Measurements from ENCODE around the gene NR6A1. TPM values are rescaled to one million over a fixed set of nuclear protein-coding genes. Genes with fewer than 3 reads are reported as not detected.

The NR6A1 gene
- total RNA-seq, 4 donors from 2014 or later = 1.7 to 8.4 (median 5.5) TPM

- Histone ChIP-seq H3K27ac (no peak overlapping the region), H3K9me3 (no peaks in the 10 kb centered on the region), H3K36me3 (no peaks in the 10 kb centered on the region), H3K4me3 (no peak overlapping the region), H3K4me1 (peaks cover 0 to 18% (median 3%) of the 10 kb centered on the region in 4 donors), H3K27me3 (no peaks in the 10 kb centered on the region)
- TF ChIP-seq CTCF (IDR thresholded peaks at IDR 0.05) = no peak
- TF ChIP-seq EP300 (IDR thresholded peaks at IDR 0.05) = no peak
- no peak for TF ChIP-seq POLR2A (IDR thresholded peaks at IDR 0.05)
- 80 to 85% methylated on average over 6 of the region's 6 CpGs for WGBS, 2 donors
- no peak for DNase-seq (ENCODE audit: low spot score in 2 of 2)
Measured at GRCh38 chr9:124596172-124596839, 174.8 kb downstream of the NR6A1 start.

GRCh38 chr9:124595743-124596142, 175.4 kb downstream of the NR6A1 start:
- Histone ChIP-seq H3K36me3 (no peaks in the 10 kb centered on the region), H3K4me3 (no peak overlapping the region), H3K27ac (no peak overlapping the region), H3K9me3 (no peaks in the 10 kb centered on the region), H3K4me1 (peaks cover 0 to 18% (median 3%) of the 10 kb centered on the region in 4 donors), H3K27me3 (no peaks in the 10 kb centered on the region)
- WGBS, 2 donors = 76 to 83% methylated on average over 7 of the region's 7 CpGs
- TF ChIP-seq EP300 (IDR thresholded peaks at IDR 0.05) = no peak
- no peak for TF ChIP-seq CTCF (IDR thresholded peaks at IDR 0.05)
- TF ChIP-seq POLR2A (IDR thresholded peaks at IDR 0.05) = no peak
- DNase-seq (ENCODE audit: low spot score in 2 of 2) = no peak

- Histone ChIP-seq H3K9me3 (no peaks in the 10 kb centered on the region), H3K27me3 (no peaks in the 10 kb centered on the region), H3K4me1 (peaks cover 0 to 18% (median 3%) of the 10 kb centered on the region in 4 donors), H3K36me3 (no peaks in the 10 kb centered on the region), H3K4me3 (no peak overlapping the region), H3K27ac (no peak overlapping the region)
- TF ChIP-seq EP300 (IDR thresholded peaks at IDR 0.05) = no peak
- no peak for TF ChIP-seq CTCF (IDR thresholded peaks at IDR 0.05)
- TF ChIP-seq POLR2A (IDR thresholded peaks at IDR 0.05) = no peak
- DNase-seq (ENCODE audit: low spot score in 2 of 2) = no peak
- 39 to 44% methylated on average over 3 of the region's 3 CpGs for WGBS, 2 donors
Measured at GRCh38 chr9:124594673-124595072, 176.4 kb downstream of the NR6A1 start.

GRCh38 chr9:124594225-124594624, 176.9 kb downstream of the NR6A1 start:
- Histone ChIP-seq H3K27me3 (no peaks in the 10 kb centered on the region), H3K4me1 (peaks cover 0 to 18% (median 3%) of the 10 kb centered on the region in 4 donors), H3K27ac (no peak overlapping the region), H3K9me3 (no peaks in the 10 kb centered on the region), H3K36me3 (no peaks in the 10 kb centered on the region), H3K4me3 (no peak overlapping the region)
- TF ChIP-seq CTCF (IDR thresholded peaks at IDR 0.05) (no peak), EP300 (IDR thresholded peaks at IDR 0.05) (no peak), POLR2A (IDR thresholded peaks at IDR 0.05) (no peak)
- no peak for DNase-seq (ENCODE audit: low spot score in 2 of 2)
- 37 to 38% methylated on average over 3 of the region's 3 CpGs for WGBS, 2 donors

GRCh38 chr9:124593651-124594058, 177.5 kb downstream of the NR6A1 start:
- Histone ChIP-seq H3K4me1 (peaks cover 0 to 18% (median 3%) of the 10 kb centered on the region in 4 donors), H3K27me3 (no peaks in the 10 kb centered on the region), H3K27ac (no peak overlapping the region), H3K4me3 (no peak overlapping the region), H3K9me3 (no peaks in the 10 kb centered on the region), H3K36me3 (no peaks in the 10 kb centered on the region)
- WGBS, 2 donors = 29 to 33% methylated on average over 4 of the region's 4 CpGs
- no peak for TF ChIP-seq CTCF (IDR thresholded peaks at IDR 0.05)
- DNase-seq (ENCODE audit: low spot score in 2 of 2) = no peak
